Measurements from ENCODE around the gene TERT. TPM values are rescaled to one million over a fixed set of nuclear protein-coding genes. Genes with fewer than 3 reads are reported as not detected.

TERT gene
- total and polyA plus RNA-seq, 2 of the 13 experiments (the other 11 are each of a cell fraction or from before 2014, with no cell fraction given) = 4.3 to 5.9 TPM

DNA sequence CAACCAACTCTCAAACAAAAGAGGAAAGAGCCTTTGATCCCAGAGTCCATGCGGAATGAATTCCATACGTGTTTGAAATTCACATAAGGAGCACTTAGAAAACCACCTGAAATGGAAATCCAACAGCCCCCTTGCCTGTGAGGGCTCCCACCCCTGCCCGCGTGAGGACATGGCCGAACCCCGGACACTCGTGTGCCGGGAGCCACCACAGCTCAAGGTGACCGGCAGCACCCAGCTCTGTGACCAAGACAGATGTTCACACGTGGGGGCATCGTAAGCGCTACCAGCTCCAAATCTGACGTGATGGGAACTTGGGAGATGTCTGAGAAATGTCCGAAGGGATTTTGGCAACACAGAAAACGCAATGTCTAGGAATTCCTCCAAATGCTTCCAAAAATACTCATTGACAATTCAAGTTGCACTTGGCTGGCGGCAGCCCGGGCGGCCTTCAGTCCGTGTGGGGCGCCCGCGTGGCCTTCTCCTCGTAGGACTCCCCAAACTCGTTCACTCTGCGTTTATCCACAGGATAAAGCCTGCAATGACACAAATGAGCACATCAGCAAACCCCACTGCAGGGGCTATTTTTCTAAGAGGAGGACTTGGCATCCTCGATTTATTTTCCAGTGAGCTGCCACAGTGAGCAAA is 23.2 kb upstream of the TERT start (continued):
- TF ChIP-seq TRAFD1 (CRISPR knock-in tag; IDR thresholded peaks at IDR 0.05; ENCODE audit: borderline replicate concordance) (no peak), ZBTB3 (CRISPR knock-in tag; IDR thresholded peaks at IDR 0.05; ENCODE audit: borderline replicate concordance, low read depth) (no peak), MIER2 (CRISPR knock-in tag; IDR thresholded peaks at IDR 0.05) (no peak), ZMAT3 (CRISPR knock-in tag; conservative IDR thresholded peaks at IDR 0.05) (no peak), ZNF646 (CRISPR knock-in tag; IDR thresholded peaks at IDR 0.05) (no peak), ZNF121 (CRISPR knock-in tag; IDR thresholded peaks at IDR 0.05) (no peak), ZFYVE20 (CRISPR knock-in tag; IDR thresholded peaks at IDR 0.05; ENCODE audit: borderline replicate concordance, low read depth) (no peak), GPN1 (CRISPR knock-in tag; IDR thresholded peaks at IDR 0.05; ENCODE audit: borderline replicate concordance) (no peak), ZNF3 (CRISPR knock-in tag; IDR thresholded peaks at IDR 0.05) (no peak), SALL2 (CRISPR knock-in tag; IDR thresholded peaks at IDR 0.05) (no peak), RELA (CRISPR knock-in tag; IDR thresholded peaks at IDR 0.05) (no peak)

Measured in HepG2 (cell line).